HCT116 (cell line): ENCODE measurements around the gene KCNE1. TPM values are rescaled to one million over a fixed set of nuclear protein-coding genes. Genes with fewer than 3 reads are reported as not detected.

Experiments used
- ATAC-seq: fragments of 200-7000 bp; cut with Tn5 transposase; 2 replicates; pipeline ENCODE4 v1.9.1; 2020; ENCODE audit warnings: mild to moderate bottlenecking, moderate library complexity
- BruUV-seq: library from RNA; stranded (reverse); fragments of 400-500 nt; replicated peaks from 2 replicates; lab custom pipeline; 2021; lab: Mats Ljungman, UMichigan
- CTCF ChIA-PET: fragments of 300-600 bp; sonication (Branson Sonifier 250); formaldehyde crosslinking; loops from one replicate; lab custom pipeline; 2021; ENCODE audit warnings: antibody characterized with exemption; lab: Charles Lee
- POLR2A ChIA-PET: fragments of 300-600, 350-600 bp; sonication (Branson Sonifier 250); formaldehyde crosslinking; loops from one replicate; lab custom pipeline; 2021; ENCODE audit warnings: antibody characterized with exemption; lab: Charles Lee
- RAD21 ChIA-PET, 2 experiments: fragments of 300-600 bp; sonication (Branson Sonifier 250); formaldehyde crosslinking; loops; one replicate each; lab custom pipeline; 2023; ENCODE audit warnings: low total read pairs in 2 of 2; ENCODE audit not compliant: uncharacterized antibody in 2 of 2, unreplicated experiment in 2 of 2, low non-redundant PET in 1 of 2; lab: Charles Lee
- DNase-seq: peaks from one replicate; pipeline ENCODE4 v3.0.0-alpha.2; 2010; ENCODE audit warnings: low read depth, low spot score
- H2AFZ ChIP-seq: fragments of 200-600 bp; shearing (Covaris generic), sonication (generic); 2 replicates; pipeline ENCODE4 v1.6.1; 2017; ENCODE audit warnings: low read depth, mixed run types, mixed read lengths, antibody characterized with exemption, low read length; ENCODE audit not compliant: poor library complexity, severe bottlenecking
- H3K27ac ChIP-seq: 2 replicates; pipeline ENCODE4 v1.5.1; 2012; ENCODE audit warnings: low read depth, low read length
- H3K27me3 ChIP-seq: fragments of 200-600 bp; sonication (generic); 2 replicates; pipeline ENCODE4 v1.6.1; 2016; ENCODE audit warnings: mixed run types, low read length, mixed read lengths; ENCODE audit not compliant: insufficient read depth
- H3K36me3 ChIP-seq, 2 experiments: fragments of 200-500 bp in 1 of 2; fragments of 200-600 bp in 1 of 2; sonication (Bioruptor generic) in 1 of 2; sonication (generic) in 1 of 2; 2 replicates each; pipeline versions ENCODE4 v1.5.1 to v1.6.1; 2014 to 2016; ENCODE audit warnings: low read length in 2 of 2, inconsistent platforms in 1 of 2, mixed read lengths in 1 of 2, mixed run types in 1 of 2; ENCODE audit not compliant: insufficient read depth in 2 of 2, control insufficient read depth in 1 of 2
- H3K4me1 ChIP-seq, 2 experiments: fragments of 200-600 bp in 1 of 2; sonication (generic) in 1 of 2; 2 replicates each; pipeline versions ENCODE4 v1.5.1 to v1.6.1; 2012 to 2017; ENCODE audit warnings: low read length in 2 of 2, inconsistent platforms in 1 of 2, mild to moderate bottlenecking in 1 of 2, mixed read lengths in 1 of 2, mixed run types in 1 of 2, moderate library complexity in 1 of 2; ENCODE audit not compliant: insufficient read depth in 2 of 2, control insufficient read depth in 1 of 2
- H3K4me2 ChIP-seq: fragments of 200-600 bp; sonication (generic); 2 replicates; pipeline ENCODE4 v1.6.1; 2017; ENCODE audit warnings: mixed run types, low read length, mixed read lengths
- H3K4me3 ChIP-seq, 2 experiments: fragments of 200-600 bp in 1 of 2; sonication (generic) in 1 of 2; replicated peaks in 1 of 2; 2 replicates each; pipeline ENCODE4 v1.5.1; 2011 to 2016; ENCODE audit warnings: low read length in 2 of 2, control low read depth in 1 of 2, low read depth in 1 of 2, mild to moderate bottlenecking in 1 of 2, mixed read lengths in 1 of 2, mixed run types in 1 of 2
- H3K79me2 ChIP-seq: fragments of 200-600 bp; sonication (generic); 2 replicates; pipeline ENCODE4 v1.6.1; 2017; ENCODE audit warnings: mild to moderate bottlenecking, mixed run types, low read length, moderate library complexity, mixed read lengths; ENCODE audit not compliant: insufficient read depth
- H3K9ac ChIP-seq: fragments of 200-600 bp; sonication (generic); 2 replicates; pipeline ENCODE4 v1.6.1; 2016; ENCODE audit warnings: low read length, mixed read lengths
- H3K9me2 ChIP-seq: fragments of 200-600 bp; sonication (generic), shearing (Covaris generic); 2 replicates; pipeline ENCODE4 v1.6.1; 2017; ENCODE audit warnings: mixed run types, mild to moderate bottlenecking, moderate library complexity; ENCODE audit not compliant: insufficient read depth
- H3K9me3 ChIP-seq, 2 experiments: fragments of 200-500 bp in 1 of 2; fragments of 200-600 bp in 1 of 2; sonication (Bioruptor generic) in 1 of 2; sonication (generic) in 1 of 2; 2 replicates each; pipeline ENCODE4 v1.6.1; 2014 to 2017; ENCODE audit warnings: low read length in 2 of 2, mixed read lengths in 2 of 2, inconsistent platforms in 1 of 2, low read depth in 1 of 2, mild to moderate bottlenecking in 1 of 2, mixed run types in 1 of 2, moderate library complexity in 1 of 2; ENCODE audit not compliant: control insufficient read depth in 1 of 2, insufficient read depth in 1 of 2
- H4K20me1 ChIP-seq: fragments of 200-600 bp; sonication (generic), shearing (Covaris generic); 2 replicates; pipeline ENCODE4 v1.6.1; 2017; ENCODE audit warnings: mixed run types, mild to moderate bottlenecking, moderate library complexity; ENCODE audit not compliant: insufficient read depth
- ATF3 ChIP-seq: IDR thresholded peaks from 2 replicates; pipeline ENCODE4 v1.6.1; 2012
- CBX3 ChIP-seq: IDR thresholded peaks from 2 replicates; pipeline ENCODE4 v1.6.1; 2012; ENCODE audit warnings: low read depth
- FOSL1 ChIP-seq: IDR thresholded peaks from 2 replicates; pipeline ENCODE4 v1.6.1; 2012; ENCODE audit warnings: low read depth
- POLR2A ChIP-seq: IDR thresholded peaks from 2 replicates; pipeline ENCODE4 v1.7.0; 2011; ENCODE audit warnings: borderline replicate concordance; ENCODE audit not compliant: insufficient read depth, insufficient read length; ENCODE audit errors: extremely low read depth
- RAD21 ChIP-seq: IDR thresholded peaks from 2 replicates; pipeline ENCODE4 v1.6.1; 2012; ENCODE audit warnings: low read depth, mild to moderate bottlenecking
- SIN3A ChIP-seq: IDR thresholded peaks from 2 replicates; pipeline ENCODE4 v1.6.1; 2012; ENCODE audit warnings: low read depth
- SRF ChIP-seq: IDR thresholded peaks from 2 replicates; pipeline ENCODE4 v1.6.1; 2012; ENCODE audit warnings: low read depth
- YY1 ChIP-seq: IDR thresholded peaks from 2 replicates; pipeline ENCODE4 v1.6.1; 2011; ENCODE audit warnings: low read length, low read depth, moderate library complexity, mild to moderate bottlenecking; ENCODE audit not compliant: insufficient replicate concordance; ENCODE audit errors: extremely low read depth
- ZBTB33 ChIP-seq: IDR thresholded peaks from 2 replicates; pipeline ENCODE4 v1.6.1; 2011; ENCODE audit warnings: mild to moderate bottlenecking, low read length, moderate library complexity; ENCODE audit not compliant: insufficient replicate concordance; ENCODE audit errors: extremely low read depth
- intact Hi-C: fragments of 100-400 bp; cut with micrococcal nuclease; formaldehyde crosslinking; loops from 2 replicates; pipeline ENCODE4 v1.10.0; 2022
- total RNA-seq: library from RNA; stranded (reverse); gene quantifications from one replicate; pipeline ENCODE4 v1.2.1, GENCODE V29; 2021; ENCODE audit not compliant: unreplicated experiment
- TF ChIP-seq, protein P1 (sequence below): IDR thresholded peaks from 2 replicates; pipeline ENCODE4 v1.6.1; 2012

Gene KCNE1
- total RNA-seq, 1 experiment from 2014 or later, result not detected

GRCh38 chr21:34560021-34560420 lies 48.0 kb upstream of the KCNE1 start:
- Histone ChIP-seq H2AFZ (no peak overlapping the region), H3K4me1 (no peaks in the 10 kb centered on the region), H3K9me3 (peaks cover 0 to 2% of the 10 kb centered on the region in 2 experiments; a peak in 1 of 4 replicates), H3K27ac (no peak overlapping the region), H3K9me2 (no peaks in the 10 kb centered on the region), H3K27me3 (no peaks in the 10 kb centered on the region), H3K79me2 (no peaks in the 10 kb centered on the region), H3K4me3 (no peak overlapping the region), H4K20me1 (no peaks in the 10 kb centered on the region), H3K4me2 (no peak overlapping the region), H3K36me3 (no peaks in the 10 kb centered on the region), H3K9ac (no peak overlapping the region)
- RAD21 ChIA-PET, result no interaction called here
- ATAC-seq (no peak), DNase-seq (no peak)
- TF ChIP-seq YY1 (no peak), FOSL1 (no peak), ZBTB33 (no peak), RAD21 (no peak)
- POLR2A ChIA-PET, result no interaction called here
- no TSS peak for BruUV-seq
- intact Hi-C loops, result no loop called here
- CTCF ChIA-PET, result no interaction called here

GRCh38 chr21:34559089-34559631 lies 47.1 kb upstream of the KCNE1 start:
- POLR2A ChIA-PET, result no interaction called here
- CTCF ChIA-PET, result interaction anchor here (1.2 kb wide), 1 partner anchor 14 kb away, joined by 3 read pairs; no protein-coding TSS in a partner anchor
- intact Hi-C loops, result loop anchor here (10.0 kb wide), 1 partner anchor 56 kb away; the partner anchor contains the start of gene RCAN1

More at GRCh38 chr21:34559089-34559631, 47.1 kb upstream of the KCNE1 start:
- no TSS peak for BruUV-seq
- Histone ChIP-seq H2AFZ (no peak overlapping the region), H3K79me2 (no peaks in the 10 kb centered on the region), H3K4me3 (no peak overlapping the region), H3K9ac (no peak overlapping the region), H3K4me1 (no peaks in the 10 kb centered on the region), H3K27ac (no peak overlapping the region), H3K36me3 (no peaks in the 10 kb centered on the region), H4K20me1 (no peaks in the 10 kb centered on the region), H3K4me2 (no peak overlapping the region), H3K9me3 (peaks cover 0 to 5% of the 10 kb centered on the region in 2 experiments; a peak in 1 of 4 replicates), H3K9me2 (no peaks in the 10 kb centered on the region), H3K27me3 (no peaks in the 10 kb centered on the region)
- no peak for DNase-seq
- TF ChIP-seq POLR2A (no peak), SIN3A (no peak), FOSL1 (no peak), CBX3 (no peak), ATF3 (no peak), SRF (no peak), YY1 (no peak)
- TF ChIP-seq, protein P1, sequence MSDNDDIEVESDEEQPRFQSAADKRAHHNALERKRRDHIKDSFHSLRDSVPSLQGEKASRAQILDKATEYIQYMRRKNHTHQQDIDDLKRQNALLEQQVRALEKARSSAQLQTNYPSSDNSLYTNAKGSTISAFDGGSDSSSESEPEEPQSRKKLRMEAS, result no peak
- RAD21 ChIA-PET, result no interaction called here
- ATAC-seq, result no peak
